SKM-1 treated with dmso at 0.1 percent for 144 hours (cell line): Measurements from ENCODE around the gene RXRA.

ENCODE experiments used
- DNase-seq: peaks from one replicate; lab custom pipeline; 2025; ENCODE audit not compliant: unreplicated experiment; lab: John Stamatoyannopoulos, UW

RXRA gene

GRCh38 chr9:134365115-134365596, 38.9 kb downstream of the RXRA start:
- DNase-seq = no peak

GRCh38 chr9:134365791-134366222, 39.6 kb downstream of the RXRA start:
- no peak for DNase-seq

GRCh38 chr9:134366223-134367031, 40.2 kb downstream of the RXRA start:
- peak; percentile 72 for DNase-seq

GRCh38 chr9:134367061-134367460, 40.8 kb downstream of the RXRA start:
- no peak for DNase-seq

- no peak for DNase-seq
Observed at GRCh38 chr9:134367791-134368490, 41.7 kb downstream of the RXRA start.

GRCh38 chr9:134368571-134368970, 42.3 kb downstream of the RXRA start:
- DNase-seq = no peak

- DNase-seq = no peak
Observed at GRCh38 chr9:134369416-134370212, 43.4 kb downstream of the RXRA start.

GRCh38 chr9:134370213-134370492, 43.9 kb downstream of the RXRA start:
- no peak for DNase-seq

GRCh38 chr9:134370638-134371037, 44.4 kb downstream of the RXRA start:
- no peak for DNase-seq

GRCh38 chr9:134371731-134372130, 45.5 kb downstream of the RXRA start:
- peak; percentile 92 for DNase-seq

- peak; percentile 85 for DNase-seq
Observed at GRCh38 chr9:134372581-134373267, 46.5 kb downstream of the RXRA start.

GRCh38 chr9:134373269-134373668, 47.0 kb downstream of the RXRA start:
- peak; percentile 68 for DNase-seq

GRCh38 chr9:134373953-134374300, 47.7 kb downstream of the RXRA start:
- DNase-seq = peak; percentile 52

- DNase-seq = peak; percentile 70
Observed at GRCh38 chr9:134374301-134375010, 48.2 kb downstream of the RXRA start.

GRCh38 chr9:134375011-134375390, 48.7 kb downstream of the RXRA start:
- no peak for DNase-seq

GRCh38 chr9:134375430-134376385, 49.5 kb downstream of the RXRA start:
- no peak for DNase-seq

GRCh38 chr9:134376386-134377142, 50.3 kb downstream of the RXRA start:
- no peak for DNase-seq

- no peak for DNase-seq
Observed at GRCh38 chr9:134377143-134377484, 50.9 kb downstream of the RXRA start.

- DNase-seq = no peak
Observed at GRCh38 chr9:134377976-134378375, 51.7 kb downstream of the RXRA start.
